CD8-positive, alpha-beta memory T cell (primary cell): ENCODE results near the gene RNU5D-1. TPM values are rescaled to one million over a fixed set of nuclear protein-coding genes. Genes with fewer than 3 reads are reported as not detected.
A peak's percentile ranks its signal among the peaks of the same experiment; 100 is the strongest.

ENCODE experiments used
- CTCF ChIA-PET: fragments of 350-600 bp; sonication (Branson Sonifier 250); formaldehyde crosslinking; loops from one replicate; lab custom pipeline; 2021; ENCODE audit warnings: antibody characterized with exemption; lab: Charles Lee
- POLR2A ChIA-PET: fragments of 350-600 bp; sonication (Branson Sonifier 250); formaldehyde crosslinking; loops from one replicate; lab custom pipeline; 2021; ENCODE audit warnings: antibody characterized with exemption; lab: Charles Lee
- DNase-seq, 5 donors: peaks; one replicate each; pipeline versions ENCODE4 v3.0.0 to v3.0.0-alpha.2; 2020 to 2022; ENCODE audit warnings: mixed read lengths in 1 of 5
- H3K27ac ChIP-seq: one replicate; pipeline ENCODE4 v1.7.0; 2013; ENCODE audit warnings: low read depth, mild to moderate bottlenecking, low read length, moderate library complexity
- H3K27me3 ChIP-seq: 2 replicates; pipeline ENCODE4 v1.7.0; 2013; ENCODE audit warnings: low read length, mild to moderate bottlenecking; ENCODE audit not compliant: insufficient read depth, poor library complexity, severe bottlenecking
- H3K36me3 ChIP-seq: 2 replicates; pipeline ENCODE4 v1.7.0; 2013; ENCODE audit warnings: mild to moderate bottlenecking, low read length, moderate library complexity; ENCODE audit not compliant: insufficient read depth
- H3K4me1 ChIP-seq: 2 replicates; pipeline ENCODE4 v1.7.0; 2013; ENCODE audit warnings: mild to moderate bottlenecking, low read length, moderate library complexity; ENCODE audit not compliant: insufficient read depth
- H3K4me3 ChIP-seq: 2 replicates; pipeline ENCODE4 v1.7.0; 2013; ENCODE audit warnings: mild to moderate bottlenecking, low read length
- H3K9me3 ChIP-seq: 2 replicates; pipeline ENCODE4 v1.7.0; 2013; ENCODE audit warnings: mild to moderate bottlenecking, low read length
- H3K27ac Mint-ChIP-seq, 8 donors: one replicate each; pipeline ENCODE4 v1.8.0; 2020 to 2021; ENCODE audit warnings: mixed read lengths in 8 of 8, mild to moderate bottlenecking in 6 of 8, inconsistent platforms in 3 of 8, moderate library complexity in 3 of 8
- H3K27me3 Mint-ChIP-seq, 2 donors: one replicate each; pipeline ENCODE4 v1.8.0; 2020 to 2021; ENCODE audit warnings: mixed read lengths in 2 of 2, mild to moderate bottlenecking in 1 of 2, moderate library complexity in 1 of 2
- H3K36me3 Mint-ChIP-seq, 3 donors: one replicate each; pipeline ENCODE4 v1.8.0; 2020 to 2021; ENCODE audit warnings: mixed read lengths in 3 of 3, inconsistent platforms in 1 of 3, mild to moderate bottlenecking in 1 of 3
- H3K4me1 Mint-ChIP-seq, 3 donors: one replicate each; pipeline ENCODE4 v1.8.0; 2020 to 2021; ENCODE audit warnings: mixed read lengths in 3 of 3, inconsistent platforms in 1 of 3, mild to moderate bottlenecking in 1 of 3
- H3K4me3 Mint-ChIP-seq, 7 donors: one replicate each; pipeline ENCODE4 v1.8.0; 2020 to 2021; ENCODE audit warnings: mixed read lengths in 7 of 7, mild to moderate bottlenecking in 6 of 7, moderate library complexity in 4 of 7, inconsistent platforms in 2 of 7
- H3K9me3 Mint-ChIP-seq, 5 donors: one replicate each; pipeline ENCODE4 v1.8.0; 2020 to 2022; ENCODE audit warnings: mixed read lengths in 5 of 5, mild to moderate bottlenecking in 3 of 5, moderate library complexity in 2 of 5, inconsistent platforms in 1 of 5
- polyA plus RNA-seq: library from polyadenylated mRNA; unstranded; fragments of 300-500 nt; fragmentation: Illumina TruSeq; gene quantifications from one replicate; pipeline ENCODE4 v1.2.3, GENCODE V29; 2021
- total RNA-seq, 2 experiments: library from RNA; stranded (reverse); gene quantifications; one replicate each; pipeline ENCODE4 v1.2.3, GENCODE V29; 2021

RNU5D-1 gene
- total and polyA plus RNA-seq, 3 experiments from 2014 or later = not detected

DNA sequence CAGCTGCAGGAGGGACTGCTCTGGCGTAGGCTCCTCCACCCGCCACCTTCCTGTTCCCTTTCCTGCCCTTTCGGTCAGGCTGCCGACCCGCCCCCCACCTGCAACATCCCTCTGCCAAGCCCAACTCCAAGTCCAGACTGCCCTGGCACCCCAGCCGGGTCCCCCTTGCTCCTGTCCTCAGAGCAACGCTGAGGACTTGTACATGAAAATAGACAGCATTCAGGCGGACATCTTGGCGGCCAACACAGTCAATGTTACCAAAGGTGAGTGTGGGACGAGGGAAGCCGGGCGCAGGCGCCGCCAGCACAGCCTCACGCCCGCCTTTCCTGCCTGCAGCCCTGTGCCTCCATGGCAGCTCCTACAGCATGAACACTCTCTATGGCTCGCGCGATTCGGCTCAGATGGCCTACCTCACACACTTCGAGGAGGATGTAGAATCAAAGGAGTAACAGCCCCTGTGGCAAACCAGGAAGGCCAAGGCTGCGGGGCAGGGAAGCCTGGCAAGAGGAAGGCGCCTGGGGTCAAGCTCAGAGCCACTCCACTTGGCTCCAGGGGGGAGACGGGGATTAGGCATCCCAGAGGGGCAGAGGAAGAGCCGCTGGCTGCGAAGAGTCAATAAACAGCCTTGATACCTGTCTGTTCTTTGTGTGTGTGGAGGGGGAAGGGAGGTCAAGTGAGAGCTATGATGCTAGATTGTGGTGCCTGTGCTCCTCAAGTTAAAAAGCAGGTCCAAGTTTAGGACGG, 5.8 kb downstream of the RNU5D-1 start:
- DNase-seq = no peak
- Mint-ChIP-seq H3K4me1 (peaks cover 41 to 62% (median 43%) of the 10 kb centered on the region in 3 donors), H3K9me3 (no peaks in the 10 kb centered on the region), H3K27me3 (no peaks in the 10 kb centered on the region), H3K36me3 (peaks cover 0 to 4% (median 1%) of the 10 kb centered on the region in 3 donors), H3K4me3 (peak overlapping the region in 6 of 7 donors; percentile 11 to 88 (median 46)), H3K27ac (peak overlapping the region in 7 of 8 donors; percentile 46 to 68 (median 61))
- ChIA-PET CTCF (interaction anchor here (0.5 to 9.8 kb wide), 5 partner anchors 9 to 491 kb away, joined by 3 to 89 read pairs (median 3); no protein-coding TSS in a partner anchor), POLR2A (interaction anchor here (0.9 kb wide), 1 partner anchor 9 kb away, joined by 3 read pairs; no protein-coding TSS in a partner anchor)
- Histone ChIP-seq H3K4me3 (no peak overlapping the region), H3K4me1 (peaks cover 43% of the 10 kb centered on the region), H3K27me3 (no peaks in the 10 kb centered on the region), H3K27ac (no peak overlapping the region), H3K36me3 (no peaks in the 10 kb centered on the region), H3K9me3 (no peaks in the 10 kb centered on the region)

DNA sequence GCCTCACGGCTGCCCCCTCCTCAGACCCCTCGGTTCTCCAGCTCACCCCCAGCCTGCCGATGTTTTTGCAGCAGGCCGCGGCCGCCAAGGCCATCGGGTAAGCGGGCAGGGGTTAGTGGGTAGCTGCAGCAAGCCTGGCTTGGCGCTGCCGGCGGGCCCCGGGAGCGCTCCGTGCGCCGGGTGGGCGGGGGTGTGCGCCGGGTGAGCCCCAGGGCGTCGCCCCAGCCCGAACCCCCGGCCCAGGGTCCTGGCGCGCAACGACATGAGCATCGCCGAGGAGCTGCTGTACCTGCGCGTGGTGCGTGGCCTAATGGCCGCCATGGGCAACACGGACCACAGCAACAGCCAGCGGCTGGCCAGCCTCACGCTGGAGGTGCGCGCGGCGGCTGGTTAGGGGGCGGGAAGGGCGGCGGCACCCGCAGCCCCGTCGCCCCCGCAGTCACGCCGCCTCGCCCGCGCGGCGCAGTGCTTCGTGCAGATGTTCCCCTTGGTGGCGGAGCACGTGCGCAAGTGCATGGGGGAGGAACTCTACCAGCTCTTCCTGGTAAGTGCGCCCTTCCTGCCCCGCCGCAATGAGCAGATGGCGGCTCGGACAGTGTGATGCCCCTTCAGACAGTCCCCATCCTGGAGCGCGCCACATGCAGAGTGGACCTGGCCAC, 6.5 kb downstream of the RNU5D-1 start:
- peaks cover 47% of the 10 kb centered on the region for H3K4me1 ChIP-seq
- ChIA-PET CTCF (interaction anchor here (1.3 kb wide), 1 partner anchor 22 kb away, joined by 3 read pairs; no protein-coding TSS in a partner anchor), POLR2A (interaction anchor here (0.9 kb wide), 1 partner anchor 8 kb away, joined by 3 read pairs; no protein-coding TSS in a partner anchor)
- peak overlapping the region in 4 of 7 donors; percentile 11 to 88 (median 46) for H3K4me3 Mint-ChIP-seq
- peak overlapping the region in 4 of 8 donors; percentile 61 to 68 (median 66) for H3K27ac Mint-ChIP-seq
- H3K27ac ChIP-seq = no peak overlapping the region
- H3K9me3 ChIP-seq = no peaks in the 10 kb centered on the region
- DNase-seq = peak in 1 of 5 donors; percentile 25
- H3K27me3 Mint-ChIP-seq = no peaks in the 10 kb centered on the region
- no peaks in the 10 kb centered on the region for H3K27me3 ChIP-seq
- no peaks in the 10 kb centered on the region for H3K9me3 Mint-ChIP-seq
- peaks cover 42 to 66% (median 45%) of the 10 kb centered on the region in 3 donors for H3K4me1 Mint-ChIP-seq
- H3K4me3 ChIP-seq = peak overlapping the region; percentile 39
- H3K36me3 ChIP-seq = no peaks in the 10 kb centered on the region
- H3K36me3 Mint-ChIP-seq = peaks cover 0 to 4% (median 1%) of the 10 kb centered on the region in 3 donors

DNA sequence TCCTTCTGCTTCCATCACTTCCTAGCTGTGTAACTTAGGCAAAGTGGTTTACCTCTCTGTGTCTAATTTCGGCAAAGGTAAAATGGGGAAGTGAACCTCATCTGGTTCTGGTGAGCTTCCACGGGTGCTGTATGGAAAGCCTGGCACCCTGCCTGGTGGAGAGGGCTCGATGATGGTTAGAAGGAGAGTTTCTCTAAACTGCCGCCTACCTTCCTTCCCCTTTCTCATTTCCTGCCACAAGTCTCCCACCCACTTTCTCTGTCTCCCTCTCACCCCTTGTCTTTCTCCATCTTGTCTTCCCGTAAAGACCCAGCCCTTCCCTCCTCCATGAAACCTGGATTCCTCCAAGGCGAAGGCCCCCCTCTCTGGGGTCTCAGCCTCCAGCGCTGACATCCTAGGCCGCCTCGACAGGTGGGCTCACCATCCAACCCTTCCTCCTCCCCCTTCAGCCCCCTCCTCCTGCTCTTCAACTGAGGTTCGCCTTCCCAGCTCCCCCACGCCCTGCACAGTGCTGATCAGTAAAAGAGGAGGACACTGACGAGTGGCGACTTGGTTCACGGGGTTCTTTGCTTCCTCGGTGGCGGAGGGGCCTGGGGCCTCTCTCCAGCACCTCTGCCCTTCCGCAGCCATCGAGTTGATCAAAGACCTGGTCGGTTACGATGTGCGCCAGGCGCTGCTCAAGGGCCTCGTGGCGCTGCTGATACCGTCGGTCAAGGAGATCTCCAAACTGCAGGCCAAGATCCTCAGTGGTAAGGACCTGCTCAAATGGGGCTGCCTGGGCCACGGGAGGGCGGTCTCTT, 7.3 kb downstream of the RNU5D-1 start:
- Mint-ChIP-seq H3K4me1 (peaks cover 41 to 66% (median 43%) of the 10 kb centered on the region in 3 donors), H3K4me3 (peak overlapping the region; percentile 70 to 90 (median 82)), H3K27me3 (no peaks in the 10 kb centered on the region), H3K36me3 (peaks cover 0 to 4% (median 1%) of the 10 kb centered on the region in 3 donors), H3K9me3 (no peaks in the 10 kb centered on the region), H3K27ac (peak overlapping the region; percentile 79 to 99 (median 92))
- Histone ChIP-seq H3K27ac (no peak overlapping the region), H3K36me3 (no peaks in the 10 kb centered on the region), H3K9me3 (no peaks in the 10 kb centered on the region), H3K4me3 (peak overlapping the region; percentile 39), H3K4me1 (peaks cover 48% of the 10 kb centered on the region), H3K27me3 (no peaks in the 10 kb centered on the region)
- POLR2A ChIA-PET = interaction anchor here (0.8 kb wide), 1 partner anchor 1073 kb away, joined by 3 read pairs; no protein-coding TSS in a partner anchor
- DNase-seq = peak in 2 of 5 donors; percentile 44 to 50
- CTCF ChIA-PET = interaction anchor here (2.6 kb wide), 1 partner anchor 7 kb away, joined by 21 read pairs; the partner anchor contains the start of gene RNU5D-1

DNA sequence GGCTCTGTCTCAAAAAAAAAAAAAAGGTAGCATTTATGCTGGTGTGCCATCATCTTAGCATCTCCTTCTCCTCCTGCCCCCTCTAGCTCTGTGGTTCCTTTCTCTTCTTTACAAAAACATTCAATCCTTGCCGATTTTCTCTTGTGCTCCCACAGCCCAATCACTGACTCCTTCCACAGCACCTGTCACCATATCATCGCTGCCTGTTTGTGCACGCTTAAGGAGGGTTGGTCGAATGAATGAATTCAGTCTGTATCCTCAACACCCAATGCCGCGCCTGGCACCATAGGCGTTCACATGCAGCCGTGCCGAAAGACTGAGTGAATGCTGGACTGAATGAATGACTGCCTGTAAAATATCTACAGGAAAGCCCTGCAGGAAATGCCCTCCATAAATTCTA, 7.9 kb downstream of the RNU5D-1 start:
- Histone ChIP-seq H3K4me3 (peak overlapping the region; percentile 39), H3K4me1 (peaks cover 49% of the 10 kb centered on the region)

DNA sequence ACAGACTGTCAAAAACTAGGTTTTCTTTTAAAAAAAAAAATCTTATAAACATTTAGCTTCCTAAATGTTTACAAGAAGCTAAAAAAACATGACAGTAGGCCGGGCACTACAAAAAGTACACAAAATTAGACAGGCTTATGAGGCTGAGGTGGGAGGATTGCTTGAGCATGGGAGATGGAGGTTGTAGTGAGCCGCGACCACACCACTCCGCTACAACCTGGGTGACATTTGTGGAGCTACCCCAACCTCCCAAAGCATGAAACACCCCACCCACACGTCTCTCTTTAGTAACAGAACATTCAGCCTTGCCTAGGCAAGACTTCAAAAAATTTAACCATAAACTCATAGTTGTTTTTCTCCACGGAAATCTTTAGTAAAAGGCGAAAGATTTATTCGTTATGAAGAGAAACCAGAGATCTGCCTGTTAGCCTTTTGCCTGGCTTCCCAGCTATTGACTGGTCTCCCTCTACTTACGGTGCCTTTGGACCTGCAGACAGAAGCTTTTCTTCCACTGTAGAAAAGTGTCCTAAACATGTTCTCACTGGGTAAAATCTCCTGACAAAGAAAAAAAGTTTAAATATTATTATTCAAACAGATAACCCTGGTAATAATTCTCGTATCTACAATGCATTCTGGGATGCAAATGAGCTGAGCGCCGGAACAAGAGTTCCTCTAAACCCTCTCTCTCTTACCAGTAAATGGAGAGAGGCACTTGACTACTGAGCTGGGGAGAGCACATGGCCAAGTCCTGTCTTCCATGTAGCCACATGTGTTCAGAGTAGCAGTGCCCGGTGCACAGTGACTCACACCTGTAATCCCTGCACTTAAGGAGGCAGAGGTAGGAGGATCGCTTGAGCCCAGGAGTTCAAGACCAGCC, 9.2 kb downstream of the RNU5D-1 start:
- peak overlapping the region; percentile 81 to 97 (median 94) for H3K27ac Mint-ChIP-seq
- no peaks in the 10 kb centered on the region for H3K27me3 ChIP-seq
- H3K36me3 Mint-ChIP-seq = peaks cover 0 to 4% (median 0%) of the 10 kb centered on the region in 3 donors
- peak overlapping the region; percentile 44 to 85 (median 73) for H3K4me3 Mint-ChIP-seq
- H3K9me3 Mint-ChIP-seq = no peaks in the 10 kb centered on the region
- ChIA-PET POLR2A (interaction anchor here (0.6 to 1.9 kb wide), 16 partner anchors 9 to 964 kb away, joined by 3 to 49 read pairs (median 4); partner anchors contain the start of genes ARMH1, EIF2B3, GPBP1L1 and HECTD3), CTCF (interaction anchor here (0.8 to 2.6 kb wide), 10 partner anchors 9 to 582 kb away, joined by 3 to 21 read pairs (median 4); partner anchors contain the start of genes HECTD3, PLK3, RNU5D-1 and RPS8)
- peaks cover 50 to 77% (median 58%) of the 10 kb centered on the region in 3 donors for H3K4me1 Mint-ChIP-seq
- peak overlapping the region; percentile 69 for H3K27ac ChIP-seq
- H3K9me3 ChIP-seq = no peaks in the 10 kb centered on the region
- H3K4me3 ChIP-seq = no peak overlapping the region
- peak; percentile 38 to 82 (median 75) for DNase-seq
- H3K4me1 ChIP-seq = peaks cover 56% of the 10 kb centered on the region
- H3K36me3 ChIP-seq = no peaks in the 10 kb centered on the region
- H3K27me3 Mint-ChIP-seq = no peaks in the 10 kb centered on the region

More for the DNA sequence above, 7.9 kb downstream of the RNU5D-1 start:
- Mint-ChIP-seq H3K4me1 (peaks cover 43 to 70% (median 46%) of the 10 kb centered on the region in 3 donors), H3K27ac (peak overlapping the region; percentile 79 to 99 (median 92)), H3K27me3 (no peaks in the 10 kb centered on the region), H3K9me3 (no peaks in the 10 kb centered on the region), H3K4me3 (peak overlapping the region; percentile 70 to 90 (median 82)), H3K36me3 (peaks cover 0 to 4% (median 1%) of the 10 kb centered on the region in 3 donors)
- Histone ChIP-seq H3K36me3 (no peaks in the 10 kb centered on the region), H3K27ac (no peak overlapping the region), H3K27me3 (no peaks in the 10 kb centered on the region), H3K9me3 (no peaks in the 10 kb centered on the region)
- DNase-seq = peak in 1 of 5 donors; percentile 30
- ChIA-PET POLR2A (interaction anchor here (0.6 to 0.8 kb wide), 2 partner anchors 356 to 1073 kb away, joined by 3 read pairs; no protein-coding TSS in a partner anchor), CTCF (interaction anchor here (0.6 to 2.6 kb wide), 2 partner anchors 8 to 47 kb away, joined by 3 to 21 read pairs; partner anchors contain the start of gene RNU5D-1)

DNA sequence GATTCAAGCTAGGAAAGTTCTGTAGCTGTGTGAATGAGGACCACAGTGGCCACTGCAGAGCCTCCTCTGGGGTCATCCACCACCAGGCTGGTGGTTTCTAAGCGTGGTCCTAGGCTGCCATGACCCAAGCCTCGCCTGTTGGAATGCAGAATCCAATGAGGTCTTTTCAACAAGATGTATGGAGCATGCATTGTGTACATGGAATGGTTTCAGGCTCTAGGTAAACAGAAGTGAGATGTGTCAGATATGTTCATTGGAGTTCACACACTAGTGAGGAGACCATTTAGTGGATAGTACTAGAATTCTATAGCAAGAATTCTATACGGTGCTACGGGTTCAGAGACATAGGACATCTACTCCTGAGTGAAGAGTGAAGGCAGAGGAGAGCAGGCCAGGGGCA, 10.7 kb downstream of the RNU5D-1 start:
- DNase-seq = no peak
- Histone ChIP-seq H3K27me3 (no peaks in the 10 kb centered on the region), H3K36me3 (no peaks in the 10 kb centered on the region), H3K4me1 (peaks cover 62% of the 10 kb centered on the region), H3K9me3 (no peaks in the 10 kb centered on the region), H3K27ac (no peak overlapping the region), H3K4me3 (no peak overlapping the region)
- H3K4me1 Mint-ChIP-seq = peaks cover 57 to 81% (median 71%) of the 10 kb centered on the region in 3 donors
- H3K4me3 Mint-ChIP-seq = peak overlapping the region in 4 of 7 donors; percentile 3 to 73 (median 62)
- ChIA-PET POLR2A (interaction anchor here (0.7 to 1.9 kb wide), 5 partner anchors 9 to 291 kb away, joined by 3 to 6 read pairs (median 5); partner anchors contain the start of genes ARMH1, EIF2B3, HECTD3 and TMEM53), CTCF (interaction anchor here (9.5 kb wide), 1 partner anchor 9 kb away, joined by 89 read pairs; the partner anchor contains the start of gene RNU5D-1)
- H3K27me3 Mint-ChIP-seq = no peaks in the 10 kb centered on the region
- H3K36me3 Mint-ChIP-seq = peaks cover 0 to 1% (median 0%) of the 10 kb centered on the region in 3 donors
- peak overlapping the region; percentile 63 to 97 (median 90) for H3K27ac Mint-ChIP-seq
- H3K9me3 Mint-ChIP-seq = no peaks in the 10 kb centered on the region
